Neural progenitor cell (in vitro differentiated cells): ENCODE data around the gene NUDT13.

Experiments
- EZH2 ChIP-seq: fragments of 200-600 bp; sonication (generic); IDR thresholded peaks from 2 replicates; pipeline ENCODE4 v1.6.1; 2017; ENCODE audit warnings: antibody characterized with exemption, mild to moderate bottlenecking, moderate library complexity
- TF ChIP-seq, protein P1 (sequence below): fragments of 200-600 bp; sonication (generic); IDR thresholded peaks from 2 replicates; pipeline ENCODE4 v1.5.1; 2017; ENCODE audit warnings: antibody characterized with exemption, mild to moderate bottlenecking

DNA sequence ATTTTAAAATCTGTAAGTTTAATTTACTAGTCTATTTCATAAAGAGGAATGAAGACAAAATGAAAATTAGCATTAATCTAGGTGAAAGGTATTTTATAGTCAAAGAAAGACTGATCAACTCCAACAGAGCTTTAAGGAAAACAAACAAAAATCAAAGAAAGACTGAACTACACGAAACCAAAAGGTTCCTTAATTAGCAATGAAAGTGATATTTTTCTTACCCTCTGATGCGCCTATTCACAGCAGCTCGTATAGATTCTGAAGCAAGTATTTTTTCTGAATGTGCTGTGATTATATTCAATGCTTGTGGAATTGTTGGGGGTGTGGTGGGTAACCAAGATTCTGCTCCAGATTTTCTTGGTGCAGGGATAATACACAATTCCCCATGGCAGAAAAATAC, 45.8 kb downstream of the NUDT13 start:
- TF ChIP-seq, protein P1, sequence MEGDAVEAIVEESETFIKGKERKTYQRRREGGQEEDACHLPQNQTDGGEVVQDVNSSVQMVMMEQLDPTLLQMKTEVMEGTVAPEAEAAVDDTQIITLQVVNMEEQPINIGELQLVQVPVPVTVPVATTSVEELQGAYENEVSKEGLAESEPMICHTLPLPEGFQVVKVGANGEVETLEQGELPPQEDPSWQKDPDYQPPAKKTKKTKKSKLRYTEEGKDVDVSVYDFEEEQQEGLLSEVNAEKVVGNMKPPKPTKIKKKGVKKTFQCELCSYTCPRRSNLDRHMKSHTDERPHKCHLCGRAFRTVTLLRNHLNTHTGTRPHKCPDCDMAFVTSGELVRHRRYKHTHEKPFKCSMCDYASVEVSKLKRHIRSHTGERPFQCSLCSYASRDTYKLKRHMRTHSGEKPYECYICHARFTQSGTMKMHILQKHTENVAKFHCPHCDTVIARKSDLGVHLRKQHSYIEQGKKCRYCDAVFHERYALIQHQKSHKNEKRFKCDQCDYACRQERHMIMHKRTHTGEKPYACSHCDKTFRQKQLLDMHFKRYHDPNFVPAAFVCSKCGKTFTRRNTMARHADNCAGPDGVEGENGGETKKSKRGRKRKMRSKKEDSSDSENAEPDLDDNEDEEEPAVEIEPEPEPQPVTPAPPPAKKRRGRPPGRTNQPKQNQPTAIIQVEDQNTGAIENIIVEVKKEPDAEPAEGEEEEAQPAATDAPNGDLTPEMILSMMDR: no peak
- TF ChIP-seq EZH2: no peak
